HK-2 (cell line): ENCODE results near the gene S100A2.

Source experiments
- DNase-seq: peaks from one replicate; pipeline ENCODE4 v3.0.0-alpha.2; 2018; ENCODE audit not compliant: unreplicated experiment

Gene S100A2

GRCh38 chr1:153545067-153546055, 20.3 kb downstream of the S100A2 start, which contains the start of gene S100A4:
Gene S100A4 (minus strand): TSS chr1:153545806. CDS start chr1:153544794, 1,012 bp downstream.
- peak; percentile 75 for DNase-seq

- no peak for DNase-seq
Measured at GRCh38 chr1:153544453-153545066, 21.1 kb downstream of the S100A2 start.

- no peak for DNase-seq
Measured at GRCh38 chr1:153543736-153544135, 21.9 kb downstream of the S100A2 start.

GRCh38 chr1:153542956-153543711, 22.5 kb downstream of the S100A2 start:
- no peak for DNase-seq

GRCh38 chr1:153541641-153542590, 23.7 kb downstream of the S100A2 start:
- no peak for DNase-seq

- peak; percentile 42 for DNase-seq
Measured at GRCh38 chr1:153540394-153541361, 25.0 kb downstream of the S100A2 start, which contains the start of gene S100A5. Gene S100A5 (minus strand): TSS chr1:153540934. CDS start chr1:153540191, 743 bp downstream.

GRCh38 chr1:153539395-153540093, 26.1 kb downstream of the S100A2 start:
- DNase-seq, result no peak

GRCh38 chr1:153538315-153538821, 27.3 kb downstream of the S100A2 start:
- DNase-seq, result no peak

- no peak for DNase-seq
Measured at GRCh38 chr1:153537376-153537730, 28.3 kb downstream of the S100A2 start.

- DNase-seq, result no peak
Measured at GRCh38 chr1:153536671-153537375, 28.8 kb downstream of the S100A2 start.

GRCh38 chr1:153536012-153536670, 29.5 kb downstream of the S100A2 start:
- DNase-seq, result peak; percentile 93

GRCh38 chr1:153535242-153536011, 30.2 kb downstream of the S100A2 start, which contains the start of gene S100A6:
Gene S100A6 (minus strand): TSS chr1:153535991. CDS start chr1:153535339, 652 bp downstream.
- DNase-seq, result peak; percentile 54

GRCh38 chr1:153534925-153535241, 30.8 kb downstream of the S100A2 start:
- no peak for DNase-seq

GRCh38 chr1:153534226-153534924, 31.3 kb downstream of the S100A2 start:
- no peak for DNase-seq

GRCh38 chr1:153533689-153534201, 31.9 kb downstream of the S100A2 start:
- DNase-seq, result peak; percentile 92
